Lower leg skin (tissue), 3 donors: ENCODE data around the gene OLA1.

Experiments used
- CTCF ChIP-seq, 3 donors: fragments of 450-650 bp; IDR thresholded peaks; one replicate each; pipeline ENCODE4 v1.5.1; 2016; ENCODE audit warnings: antibody characterized with exemption in 3 of 3, mild to moderate bottlenecking in 3 of 3, moderate library complexity in 2 of 3
- POLR2A ChIP-seq, 2 donors: fragments of 450-650 bp; IDR thresholded peaks; one replicate each; pipeline ENCODE4 v1.6.1; 2016 to 2017; ENCODE audit warnings: antibody characterized with exemption in 2 of 2, mild to moderate bottlenecking in 1 of 2, moderate library complexity in 1 of 2

- no peak for TF ChIP-seq CTCF (IDR thresholded peaks at IDR 0.05)
- TF ChIP-seq POLR2A (IDR thresholded peaks at IDR 0.05) = no peak
Measured at GRCh38 chr2:174058026-174058425, 190.3 kb downstream of the OLA1 start.
